Right lobe of liver (tissue), 4 donors: ENCODE data around the gene CLMN.

Source experiments
- POLR2A ChIP-seq: fragments of 450-650 bp; IDR thresholded peaks from one replicate; pipeline ENCODE4 v1.6.1; 2017; ENCODE audit warnings: antibody characterized with exemption, mild to moderate bottlenecking
- TF ChIP-seq, protein P1 (sequence below), 4 donors: fragments of 200-600 bp in 3 of 4; fragments of 450-650 bp in 1 of 4; IDR thresholded peaks; one replicate each; pipeline versions ENCODE4 v1.5.1 to v1.8.0; 2016 to 2022; ENCODE audit warnings: antibody characterized with exemption in 4 of 4, mild to moderate bottlenecking in 2 of 4
- donor health status: DM: no; HTN: no; CAD: no.
- donor health status: DM: no; HTN: no; CAD: no.
- donor health status: DM: no; HTN: yes; CAD: no.

DNA sequence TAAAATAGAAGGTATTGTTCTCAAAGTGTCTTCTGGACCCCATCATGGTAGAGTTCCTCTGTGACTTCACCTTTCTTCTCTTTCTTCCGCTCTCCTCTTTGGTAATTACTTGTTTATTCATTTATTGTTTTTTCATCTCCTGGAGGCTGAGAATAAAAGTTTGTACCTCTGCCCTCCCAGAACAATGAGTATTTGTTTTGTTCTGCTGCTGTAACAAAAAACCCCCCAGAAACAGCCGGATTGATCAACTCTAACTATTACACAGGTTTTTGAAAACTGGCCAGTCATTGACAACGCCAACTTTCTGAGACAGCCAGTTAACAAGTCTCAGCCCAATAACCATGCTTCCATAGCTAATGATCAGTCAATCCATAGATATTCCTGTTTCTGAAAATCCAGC is 154.2 kb downstream of the CLMN start:
- TF ChIP-seq, protein P1, sequence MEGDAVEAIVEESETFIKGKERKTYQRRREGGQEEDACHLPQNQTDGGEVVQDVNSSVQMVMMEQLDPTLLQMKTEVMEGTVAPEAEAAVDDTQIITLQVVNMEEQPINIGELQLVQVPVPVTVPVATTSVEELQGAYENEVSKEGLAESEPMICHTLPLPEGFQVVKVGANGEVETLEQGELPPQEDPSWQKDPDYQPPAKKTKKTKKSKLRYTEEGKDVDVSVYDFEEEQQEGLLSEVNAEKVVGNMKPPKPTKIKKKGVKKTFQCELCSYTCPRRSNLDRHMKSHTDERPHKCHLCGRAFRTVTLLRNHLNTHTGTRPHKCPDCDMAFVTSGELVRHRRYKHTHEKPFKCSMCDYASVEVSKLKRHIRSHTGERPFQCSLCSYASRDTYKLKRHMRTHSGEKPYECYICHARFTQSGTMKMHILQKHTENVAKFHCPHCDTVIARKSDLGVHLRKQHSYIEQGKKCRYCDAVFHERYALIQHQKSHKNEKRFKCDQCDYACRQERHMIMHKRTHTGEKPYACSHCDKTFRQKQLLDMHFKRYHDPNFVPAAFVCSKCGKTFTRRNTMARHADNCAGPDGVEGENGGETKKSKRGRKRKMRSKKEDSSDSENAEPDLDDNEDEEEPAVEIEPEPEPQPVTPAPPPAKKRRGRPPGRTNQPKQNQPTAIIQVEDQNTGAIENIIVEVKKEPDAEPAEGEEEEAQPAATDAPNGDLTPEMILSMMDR (IDR thresholded peaks at IDR 0.05) = no peak
- no peak for TF ChIP-seq POLR2A
